AG09309 (cell line): ENCODE measurements around the gene NTM.
A peak's percentile ranks its signal among the peaks of the same experiment; 100 is the strongest.

Source experiments
- DNase-seq: peaks from one replicate; pipeline ENCODE4 v3.0.0-alpha.2; 2010; ENCODE audit warnings: low read depth
- H3K4me3 ChIP-seq: 2 replicates; pipeline ENCODE4 v1.5.1; 2011; ENCODE audit warnings: mild to moderate bottlenecking, low read depth, low read length, moderate library complexity; ENCODE audit not compliant: control insufficient read depth
- TF ChIP-seq, protein P1 (sequence below): IDR thresholded peaks from 2 replicates; pipeline ENCODE4 v1.5.1; 2011; ENCODE audit warnings: mild to moderate bottlenecking, low read depth, low read length, inconsistent platforms; ENCODE audit not compliant: insufficient read depth, control insufficient read depth; ENCODE audit errors: missing control alignments

NTM gene

GRCh38 chr11:131637469-131638175 is 267.2 kb downstream of the NTM start:
- TF ChIP-seq, protein P1, sequence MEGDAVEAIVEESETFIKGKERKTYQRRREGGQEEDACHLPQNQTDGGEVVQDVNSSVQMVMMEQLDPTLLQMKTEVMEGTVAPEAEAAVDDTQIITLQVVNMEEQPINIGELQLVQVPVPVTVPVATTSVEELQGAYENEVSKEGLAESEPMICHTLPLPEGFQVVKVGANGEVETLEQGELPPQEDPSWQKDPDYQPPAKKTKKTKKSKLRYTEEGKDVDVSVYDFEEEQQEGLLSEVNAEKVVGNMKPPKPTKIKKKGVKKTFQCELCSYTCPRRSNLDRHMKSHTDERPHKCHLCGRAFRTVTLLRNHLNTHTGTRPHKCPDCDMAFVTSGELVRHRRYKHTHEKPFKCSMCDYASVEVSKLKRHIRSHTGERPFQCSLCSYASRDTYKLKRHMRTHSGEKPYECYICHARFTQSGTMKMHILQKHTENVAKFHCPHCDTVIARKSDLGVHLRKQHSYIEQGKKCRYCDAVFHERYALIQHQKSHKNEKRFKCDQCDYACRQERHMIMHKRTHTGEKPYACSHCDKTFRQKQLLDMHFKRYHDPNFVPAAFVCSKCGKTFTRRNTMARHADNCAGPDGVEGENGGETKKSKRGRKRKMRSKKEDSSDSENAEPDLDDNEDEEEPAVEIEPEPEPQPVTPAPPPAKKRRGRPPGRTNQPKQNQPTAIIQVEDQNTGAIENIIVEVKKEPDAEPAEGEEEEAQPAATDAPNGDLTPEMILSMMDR, result no peak
- no peak overlapping the region for H3K4me3 ChIP-seq

GRCh38 chr11:131638889-131639288 is 268.5 kb downstream of the NTM start:
- DNase-seq, result no peak
- H3K4me3 ChIP-seq, result no peak overlapping the region
- TF ChIP-seq, protein P1, result no peak

More at GRCh38 chr11:131637469-131638175, 267.2 kb downstream of the NTM start:
- DNase-seq, result peak; percentile 42

DNA sequence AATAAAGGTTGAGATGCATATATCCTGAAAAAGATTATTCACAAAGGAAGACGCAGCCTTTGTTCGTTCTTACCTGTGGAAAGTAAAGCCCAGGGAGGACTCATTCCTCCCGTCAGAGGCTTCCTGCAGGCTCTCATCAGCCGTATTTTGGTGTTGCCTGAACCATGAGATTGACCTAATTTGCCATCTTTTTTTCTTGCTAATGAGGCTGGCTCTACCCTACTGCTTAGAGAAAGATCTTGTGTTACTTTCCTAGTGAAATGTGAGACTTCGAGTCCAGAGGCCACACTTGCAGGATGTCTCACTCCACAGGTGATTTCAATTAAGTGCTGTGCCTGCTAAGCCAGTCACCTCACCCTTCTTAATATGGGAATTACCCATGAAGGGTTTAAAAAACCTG is 269.9 kb downstream of the NTM start:
- TF ChIP-seq, protein P1, result no peak
- no peak overlapping the region for H3K4me3 ChIP-seq
- DNase-seq, result no peak

DNA sequence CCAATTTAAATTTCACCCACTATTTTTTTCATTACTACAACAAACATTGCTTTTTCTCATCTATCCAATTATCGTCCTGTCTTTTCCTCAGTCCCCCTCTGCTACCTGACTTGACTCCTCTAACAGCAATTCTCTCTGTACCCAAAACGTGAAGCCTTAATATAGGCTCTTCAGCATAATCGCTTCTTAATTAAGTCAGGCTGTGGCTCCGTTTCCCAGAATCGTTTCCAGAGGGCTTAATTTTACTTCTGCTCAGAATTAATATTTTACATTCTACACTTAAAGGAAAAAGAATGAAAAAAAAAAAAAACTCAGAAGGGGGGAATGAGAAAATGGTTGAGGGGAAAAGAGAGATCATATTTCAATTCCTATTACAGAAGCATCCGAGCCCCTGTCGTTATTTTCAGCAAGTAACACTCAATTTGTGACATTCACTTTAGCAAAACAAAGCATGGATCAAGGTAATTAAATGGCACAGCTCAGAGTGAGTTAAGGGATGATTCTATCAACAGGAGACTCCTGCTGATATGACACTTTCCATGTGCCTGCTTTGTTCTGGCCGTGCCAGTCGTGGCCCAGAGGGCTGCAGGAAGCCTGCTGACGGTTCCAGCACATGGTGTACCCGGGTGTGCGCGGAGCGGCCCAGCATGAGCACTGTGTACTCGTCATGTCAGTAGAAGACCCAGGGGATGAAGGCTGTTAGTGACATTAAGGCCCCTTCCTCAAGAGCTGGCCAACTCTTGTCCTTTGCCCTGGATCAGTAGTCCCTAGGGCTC is 272.5 kb downstream of the NTM start:
- no peak overlapping the region for H3K4me3 ChIP-seq
- TF ChIP-seq, protein P1, result no peak
- DNase-seq, result no peak

- H3K4me3 ChIP-seq, result no peak overlapping the region
- TF ChIP-seq, protein P1, result no peak
- DNase-seq, result no peak
Measured at GRCh38 chr11:131644204-131644795, 273.9 kb downstream of the NTM start.

GRCh38 chr11:131645237-131645636 is 274.8 kb downstream of the NTM start:
- DNase-seq, result no peak
- no peak overlapping the region for H3K4me3 ChIP-seq
- TF ChIP-seq, protein P1, result no peak
